ENCODE results near the gene USP14. TPM values are rescaled to one million over a fixed set of nuclear protein-coding genes. Genes with fewer than 3 reads are reported as not detected.
A peak's percentile ranks its signal among the peaks of the same experiment; 100 is the strongest.
"Not testable (repeated sequence)": the region's sequence is repeated elsewhere in the genome, so short reads cannot be mapped to it uniquely, and the experiment has no call there.

Gene USP14
- total RNA-seq (2021) = 66.6 and 83.8 TPM in 2 replicates
- Bru-seq, nascent RNA = percentile 97 among the genes with signal in this experiment
- percentile 95 among the genes with signal in this experiment for BruChase-seq, experiment 1, labeled RNA remaining after a 2-hour chase
- BruChase-seq, experiment 2, labeled RNA remaining after a 6-hour chase = percentile 93 among the genes with signal in this experiment
- long read RNA-seq, full-length matches to known transcripts = 147 of 161 reads
- long read RNA-seq, partial matches to known transcripts = 8 of 161 reads
- long read RNA-seq, other reads (novel, unspliced or antisense) = 6 of 161 reads

GRCh38 chr18:158128-159036 is at the start of gene USP14:
Gene USP14, plus strand, starts transcription at chr18:158557. Its CDS starts 142 bp downstream, at chr18:158699.
- Histone ChIP-seq H2AFZ (peak within 1 kb of the TSS; percentile 92), H3K27ac (peak within 1 kb of the TSS; percentile 76), H4K20me1 (ENCODE audit: insufficient read depth) (peaks cover 43% of the 10 kb centered on the region), H3K9me2 (ENCODE audit: insufficient read depth) (no peaks in the 10 kb centered on the region; the same call in 1 of the 2 replicates), H3F3A (ENCODE audit: insufficient read depth, low read depth) (no peaks in the 10 kb centered on the region), H3K27me3 (ENCODE audit: insufficient read depth, low read depth) (no peaks in the 10 kb centered on the region), H3K9me3 (ENCODE audit: insufficient read depth, low read depth) (no peaks in the 10 kb centered on the region), H3K79me2 (ENCODE audit: low read depth) (peaks cover 50% of the 10 kb centered on the region), H3K4me1 (replicated peaks; ENCODE audit: insufficient read depth) (peaks cover 17% of the 10 kb centered on the region), H3K4me2 (peak within 1 kb of the TSS; percentile 94), H3K4me3 (peak within 1 kb of the TSS; percentile 99), H3K36me3 (ENCODE audit: low read depth) (peaks cover 17% of the 10 kb centered on the region; the same call in 1 of the 2 replicates)
- no TSS peak for BruUV-seq (replicated peaks)
- CTCF ChIA-PET = no interaction called here
- DNase-seq = peak; percentile 85 to 97
- intact Hi-C loops (cut with micrococcal nuclease; ENCODE audit: unreplicated experiment) = loop anchor here (2.0 to 5.0 kb wide), 2 partner anchors 46 to 110 kb away; partner anchors contain the start of gene THOC1
- POLR2A ChIA-PET (ENCODE audit: unreplicated experiment) = interaction anchor here (0.6 to 0.9 kb wide), 2 partner anchors 17 to 109 kb away, joined by 4 read pairs; no protein-coding TSS in a partner anchor
- TF ChIP-seq EZH2 (IDR thresholded peaks at IDR 0.05; ENCODE audit: low read depth) = no peak
- TF ChIP-seq, protein P1, sequence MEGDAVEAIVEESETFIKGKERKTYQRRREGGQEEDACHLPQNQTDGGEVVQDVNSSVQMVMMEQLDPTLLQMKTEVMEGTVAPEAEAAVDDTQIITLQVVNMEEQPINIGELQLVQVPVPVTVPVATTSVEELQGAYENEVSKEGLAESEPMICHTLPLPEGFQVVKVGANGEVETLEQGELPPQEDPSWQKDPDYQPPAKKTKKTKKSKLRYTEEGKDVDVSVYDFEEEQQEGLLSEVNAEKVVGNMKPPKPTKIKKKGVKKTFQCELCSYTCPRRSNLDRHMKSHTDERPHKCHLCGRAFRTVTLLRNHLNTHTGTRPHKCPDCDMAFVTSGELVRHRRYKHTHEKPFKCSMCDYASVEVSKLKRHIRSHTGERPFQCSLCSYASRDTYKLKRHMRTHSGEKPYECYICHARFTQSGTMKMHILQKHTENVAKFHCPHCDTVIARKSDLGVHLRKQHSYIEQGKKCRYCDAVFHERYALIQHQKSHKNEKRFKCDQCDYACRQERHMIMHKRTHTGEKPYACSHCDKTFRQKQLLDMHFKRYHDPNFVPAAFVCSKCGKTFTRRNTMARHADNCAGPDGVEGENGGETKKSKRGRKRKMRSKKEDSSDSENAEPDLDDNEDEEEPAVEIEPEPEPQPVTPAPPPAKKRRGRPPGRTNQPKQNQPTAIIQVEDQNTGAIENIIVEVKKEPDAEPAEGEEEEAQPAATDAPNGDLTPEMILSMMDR (conservative IDR thresholded peaks at IDR 0.05) = no peak

- CTCF ChIA-PET; H3K4me1 ChIP-seq (replicated peaks; ENCODE audit: insufficient read depth); POLR2A ChIA-PET (ENCODE audit: unreplicated experiment); H3K27me3 ChIP-seq (ENCODE audit: insufficient read depth, low read depth); H2AFZ ChIP-seq; H3F3A ChIP-seq (ENCODE audit: insufficient read depth, low read depth); H3K27ac ChIP-seq; H4K20me1 ChIP-seq (ENCODE audit: insufficient read depth); H3K4me3 ChIP-seq; H3K79me2 ChIP-seq (ENCODE audit: low read depth); DNase-seq; H3K9me2 ChIP-seq (ENCODE audit: insufficient read depth); H3K36me3 ChIP-seq (ENCODE audit: low read depth); H3K4me2 ChIP-seq; intact Hi-C loops (cut with micrococcal nuclease; ENCODE audit: unreplicated experiment); H3K9me3 ChIP-seq (ENCODE audit: insufficient read depth, low read depth); BruUV-seq (replicated peaks): not testable (repeated sequence)
Measured at GRCh38 chr18:108665-109063, 49.7 kb upstream of the USP14 start.

- H3K4me2 ChIP-seq; H3K4me3 ChIP-seq; H3F3A ChIP-seq (ENCODE audit: insufficient read depth, low read depth); H3K4me1 ChIP-seq (replicated peaks; ENCODE audit: insufficient read depth); intact Hi-C loops (cut with micrococcal nuclease; ENCODE audit: unreplicated experiment); H4K20me1 ChIP-seq (ENCODE audit: insufficient read depth); H3K36me3 ChIP-seq (ENCODE audit: low read depth); POLR2A ChIA-PET (ENCODE audit: unreplicated experiment); H3K79me2 ChIP-seq (ENCODE audit: low read depth); H3K9me2 ChIP-seq (ENCODE audit: insufficient read depth); H3K27me3 ChIP-seq (ENCODE audit: insufficient read depth, low read depth); H3K9me3 ChIP-seq (ENCODE audit: insufficient read depth, low read depth); H2AFZ ChIP-seq; BruUV-seq (replicated peaks); CTCF ChIA-PET: not testable (repeated sequence)
- DNase-seq = peak; percentile 45 to 69
- TF ChIP-seq, protein P1 (conservative IDR thresholded peaks at IDR 0.05) = 0 out of 2 replicates have a peak, but pooled peaks have one; percentile 15
- H3K27ac ChIP-seq = 0 out of 2 replicates have a peak overlapping the region, but pooled peaks have one; percentile 19
Measured at GRCh38 chr18:109130-109921, 49.0 kb upstream of the USP14 start.

DNA sequence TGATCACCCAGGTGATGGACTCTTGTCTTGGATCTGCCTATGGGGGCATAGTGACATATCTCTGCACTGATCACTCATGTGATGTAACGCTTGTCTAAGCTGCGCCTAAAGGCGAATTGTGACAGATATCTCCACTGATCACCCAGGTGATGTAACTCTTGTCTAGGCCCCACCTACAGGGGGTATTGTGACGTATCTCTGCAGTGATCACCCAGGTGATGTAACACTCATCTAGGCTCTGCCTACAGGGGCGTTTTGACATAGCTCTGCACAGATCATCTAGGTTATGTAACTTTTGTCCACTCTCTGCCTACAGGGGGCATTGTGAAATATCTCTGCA is 48.5 kb upstream of the USP14 start:
- H2AFZ ChIP-seq; CTCF ChIA-PET; H4K20me1 ChIP-seq (ENCODE audit: insufficient read depth); H3K4me1 ChIP-seq (replicated peaks; ENCODE audit: insufficient read depth); POLR2A ChIA-PET (ENCODE audit: unreplicated experiment); H3K4me3 ChIP-seq; H3K4me2 ChIP-seq; H3K79me2 ChIP-seq (ENCODE audit: low read depth); H3F3A ChIP-seq (ENCODE audit: insufficient read depth, low read depth); BruUV-seq (replicated peaks); H3K9me3 ChIP-seq (ENCODE audit: insufficient read depth, low read depth); H3K27ac ChIP-seq; H3K9me2 ChIP-seq (ENCODE audit: insufficient read depth); DNase-seq; H3K36me3 ChIP-seq (ENCODE audit: low read depth); H3K27me3 ChIP-seq (ENCODE audit: insufficient read depth, low read depth): not testable (repeated sequence)
- intact Hi-C loops (cut with micrococcal nuclease; ENCODE audit: unreplicated experiment) = loop anchor here (5.0 kb wide), 1 partner anchor 47 kb away; the partner anchor contains the start of gene USP14

- H3F3A ChIP-seq (ENCODE audit: insufficient read depth, low read depth); H3K27me3 ChIP-seq (ENCODE audit: insufficient read depth, low read depth); H3K36me3 ChIP-seq (ENCODE audit: low read depth); POLR2A ChIA-PET (ENCODE audit: unreplicated experiment); H4K20me1 ChIP-seq (ENCODE audit: insufficient read depth); H3K9me2 ChIP-seq (ENCODE audit: insufficient read depth); H3K4me3 ChIP-seq; H3K4me2 ChIP-seq; H2AFZ ChIP-seq; H3K27ac ChIP-seq; CTCF ChIA-PET; H3K9me3 ChIP-seq (ENCODE audit: insufficient read depth, low read depth); H3K79me2 ChIP-seq (ENCODE audit: low read depth); H3K4me1 ChIP-seq (replicated peaks; ENCODE audit: insufficient read depth); BruUV-seq (replicated peaks): not testable (repeated sequence)
- intact Hi-C loops (cut with micrococcal nuclease; ENCODE audit: unreplicated experiment) = loop anchor here (5.0 kb wide), 1 partner anchor 47 kb away; the partner anchor contains the start of gene USP14
- peak in 1 of 2 experiments; percentile 40 for DNase-seq
Measured at GRCh38 chr18:110351-111201, 47.8 kb upstream of the USP14 start.
